ENCODE data around the gene TAS1R1. TPM values are rescaled to one million over a fixed set of nuclear protein-coding genes. Genes with fewer than 3 reads are reported as not detected.

Gene TAS1R1
- total RNA-seq, 1 donor from 2014 or later: not detected

DNA sequence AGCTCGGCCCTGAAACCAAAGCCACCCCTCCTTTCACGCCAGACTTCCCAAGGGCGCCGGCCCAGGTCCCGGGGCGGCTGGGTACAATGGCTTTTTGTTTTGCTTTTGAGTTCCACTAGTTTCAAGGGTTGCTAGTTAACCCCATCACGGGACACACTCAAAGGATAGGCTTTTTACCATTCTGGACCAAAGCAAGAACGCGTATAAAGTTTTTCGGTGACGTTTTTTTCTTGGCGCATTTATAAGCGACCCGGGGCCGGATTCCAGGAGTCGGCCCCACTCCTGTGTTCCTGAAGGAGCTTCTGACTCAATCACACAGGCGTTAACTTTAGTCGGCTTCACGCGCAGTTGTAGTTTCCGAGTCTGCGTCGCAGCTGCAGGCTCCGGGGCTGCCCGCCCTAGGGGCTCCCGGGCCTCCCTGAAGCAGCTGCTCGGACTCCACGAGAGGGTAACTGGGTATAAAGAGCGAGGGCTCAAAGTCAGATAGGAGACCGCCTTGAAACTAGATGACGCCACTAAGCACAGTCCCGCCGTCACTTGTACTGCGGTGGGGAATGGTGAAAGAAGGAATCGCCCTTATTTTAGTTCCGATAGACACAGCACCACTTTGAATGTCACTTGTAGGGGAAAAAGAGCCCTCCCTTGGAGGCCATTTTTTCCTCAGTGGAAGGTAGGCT is 48.3 kb downstream of the TAS1R1 start:
- Mint-ChIP-seq H3K4me3 (ENCODE audit: low read depth) (peak overlapping the region; percentile 69), H3K4me1 (ENCODE audit: low read depth) (peaks cover 23% of the 10 kb centered on the region), H3K27me3 (no peaks in the 10 kb centered on the region), H3K36me3 (ENCODE audit: insufficient read depth) (no peaks in the 10 kb centered on the region), H3K27ac (peak overlapping the region; percentile 99), H3K9me3 (ENCODE audit: low read depth) (no peaks in the 10 kb centered on the region)
- DNase-seq (ENCODE audit: low spot score, unreplicated experiment): peak; percentile 33
- TF ChIP-seq CTCF (IDR thresholded peaks at IDR 0.05; ENCODE audit: unreplicated experiment): no peak

GRCh38 chr1:6603915-6604558 is 48.9 kb downstream of the TAS1R1 start:
- DNase-seq (ENCODE audit: low spot score, unreplicated experiment): peak; percentile 33
- peak; percentile 36 for TF ChIP-seq CTCF (IDR thresholded peaks at IDR 0.05; ENCODE audit: unreplicated experiment)
- Mint-ChIP-seq H3K4me3 (ENCODE audit: low read depth) (peak overlapping the region; percentile 69), H3K27ac (peak overlapping the region; percentile 99), H3K27me3 (no peaks in the 10 kb centered on the region), H3K9me3 (ENCODE audit: low read depth) (no peaks in the 10 kb centered on the region), H3K4me1 (ENCODE audit: low read depth) (peaks cover 23% of the 10 kb centered on the region), H3K36me3 (ENCODE audit: insufficient read depth) (no peaks in the 10 kb centered on the region)

- Mint-ChIP-seq H3K27me3 (no peaks in the 10 kb centered on the region), H3K27ac (peak overlapping the region; percentile 96), H3K4me1 (ENCODE audit: low read depth) (peaks cover 15% of the 10 kb centered on the region), H3K9me3 (ENCODE audit: low read depth) (no peaks in the 10 kb centered on the region), H3K36me3 (ENCODE audit: insufficient read depth) (no peaks in the 10 kb centered on the region), H3K4me3 (ENCODE audit: low read depth) (peak overlapping the region; percentile 77)
- peak; percentile 34 for DNase-seq (ENCODE audit: low spot score, unreplicated experiment)
- TF ChIP-seq CTCF (IDR thresholded peaks at IDR 0.05; ENCODE audit: unreplicated experiment): no peak
Measured at GRCh38 chr1:6612641-6613360, 57.7 kb downstream of the TAS1R1 start.

DNA sequence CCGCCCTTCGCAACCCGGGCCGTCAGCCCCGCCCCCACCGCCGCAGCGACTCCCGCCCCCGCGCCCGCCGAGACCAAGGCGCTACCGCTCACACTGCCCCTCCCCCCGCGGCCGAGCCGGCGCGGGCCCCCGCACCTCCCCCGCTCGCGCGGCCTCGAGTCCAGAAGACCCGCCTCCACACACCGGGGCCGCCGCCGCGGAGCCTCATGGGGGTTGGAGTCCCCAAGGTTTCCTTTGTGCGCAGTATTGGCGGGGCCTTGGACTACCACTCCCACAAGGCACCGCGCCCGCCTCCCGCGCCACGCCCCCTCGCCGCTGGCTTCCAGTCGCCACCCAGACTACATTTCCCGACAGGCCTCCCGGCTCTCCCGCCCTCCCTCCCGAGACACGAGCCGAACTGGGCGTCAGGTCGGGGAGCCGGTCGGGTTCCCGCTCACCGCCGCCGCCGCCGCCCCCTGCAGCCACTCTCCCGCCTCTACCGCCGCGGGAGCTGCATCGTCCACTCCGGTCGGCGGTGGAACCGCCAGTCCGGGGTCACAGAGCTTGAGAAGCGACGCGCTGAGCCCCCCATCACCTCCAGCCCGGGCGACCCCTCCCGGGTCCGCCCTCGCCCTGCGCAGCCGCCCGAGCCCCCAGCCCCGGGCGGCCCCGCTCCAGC is 58.4 kb downstream of the TAS1R1 start, which contains the start of gene PHF13:
PHF13 (plus strand) TSS at position 371 of the 658 bp plus-strand sequence. CDS start 336 bp downstream, outside the sequence.
- Mint-ChIP-seq H3K9me3 (ENCODE audit: low read depth) (no peaks in the 10 kb centered on the region), H3K36me3 (ENCODE audit: insufficient read depth) (no peaks in the 10 kb centered on the region), H3K4me3 (ENCODE audit: low read depth) (peak within 1 kb of the TSS; percentile 77), H3K4me1 (ENCODE audit: low read depth) (peaks cover 15% of the 10 kb centered on the region), H3K27ac (peak within 1 kb of the TSS; percentile 96), H3K27me3 (no peaks in the 10 kb centered on the region)
- no peak for TF ChIP-seq CTCF (IDR thresholded peaks at IDR 0.05; ENCODE audit: unreplicated experiment)
- peak; percentile 100 for DNase-seq (ENCODE audit: low spot score, unreplicated experiment)
